Breast epithelium (tissue), 4 donors: Measurements from ENCODE around the gene DOCK3. TPM values are rescaled to one million over a fixed set of nuclear protein-coding genes. Genes with fewer than 3 reads are reported as not detected.

Experiments used
- DNase-seq, 2 donors: peaks; one replicate each; pipeline ENCODE4 v3.0.0-alpha.2; 2019; ENCODE audit warnings: low spot score in 2 of 2
- H3K27ac ChIP-seq, 2 donors: fragments of 200-600 bp; sonication (generic) in 1 of 2; one replicate each; pipeline ENCODE4 v1.5.1; 2016 to 2019; ENCODE audit warnings: mild to moderate bottlenecking in 1 of 2
- H3K27me3 ChIP-seq, 2 donors: fragments of 200-600 bp; sonication (generic) in 1 of 2; one replicate each; pipeline versions ENCODE4 v1.5.1 to v1.6.0; 2017 to 2019; ENCODE audit warnings: control low read depth in 1 of 2, mild to moderate bottlenecking in 1 of 2
- H3K36me3 ChIP-seq: fragments of 200-600 bp; one replicate; pipeline ENCODE4 v1.5.1; 2019
- H3K4me1 ChIP-seq, 2 donors: fragments of 200-600 bp; sonication (generic); one replicate each; pipeline ENCODE4 v1.5.1; 2016 to 2019; ENCODE audit warnings: control low read depth in 1 of 2
- H3K4me3 ChIP-seq, 3 donors: fragments of 200-600 bp; sonication (generic); 1 replicate in 2 of 3; 2 replicates in 1 of 3; pipeline ENCODE4 v1.5.1; 2016 to 2019; ENCODE audit warnings: mild to moderate bottlenecking in 3 of 3, moderate library complexity in 2 of 3
- H3K9me3 ChIP-seq, 2 donors: fragments of 200-600 bp; sonication (generic) in 1 of 2; one replicate each; pipeline ENCODE4 v1.5.1; 2016 to 2019; ENCODE audit warnings: control low read depth in 1 of 2
- POLR2A ChIP-seq: fragments of 450-650 bp; IDR thresholded peaks from one replicate; pipeline ENCODE4 v1.6.1; 2016; ENCODE audit warnings: antibody characterized with exemption, mild to moderate bottlenecking, moderate library complexity
- POLR2AphosphoS5 ChIP-seq, 3 donors: sonication (generic); formaldehyde crosslinking; IDR thresholded peaks; one replicate each; pipeline ENCODE4 v1.6.1; 2017; ENCODE audit warnings: antibody characterized with exemption in 3 of 3
- intact Hi-C: fragments of 100-400 bp; cut with DNase I; formaldehyde crosslinking; loops from one replicate; pipeline ENCODE4 v1.15.1; 2023; ENCODE audit warnings: low total_unique reads
- total RNA-seq, 3 donors: library from RNA; depleted of rRNA; stranded (reverse); fragments of >200 nt; gene quantifications; one replicate each; pipeline ENCODE4 v1.1.0, GENCODE V29; 2016
- TF ChIP-seq, protein P1 (sequence below), 3 donors: fragments of 450-650 bp; IDR thresholded peaks; one replicate each; pipeline ENCODE4 v1.5.1; 2016 to 2017; ENCODE audit warnings: antibody characterized with exemption in 3 of 3, mild to moderate bottlenecking in 3 of 3, moderate library complexity in 3 of 3

The DOCK3 gene
- total RNA-seq, 3 donors from 2014 or later = 0.64 to 0.73 (median 0.66) TPM

GRCh38 chr3:50734985-50735384 is 60.3 kb downstream of the DOCK3 start:
- no peak overlapping the region for H3K27ac ChIP-seq
- no peaks in the 10 kb centered on the region for H3K27me3 ChIP-seq
- H3K4me1 ChIP-seq = no peaks in the 10 kb centered on the region
- no peak overlapping the region for H3K4me3 ChIP-seq
- intact Hi-C loops = no loop called here
- H3K9me3 ChIP-seq = peaks cover 0 to 16% of the 10 kb centered on the region in 2 donors
- no peak for DNase-seq
- TF ChIP-seq POLR2A = no peak
- TF ChIP-seq, protein P1, sequence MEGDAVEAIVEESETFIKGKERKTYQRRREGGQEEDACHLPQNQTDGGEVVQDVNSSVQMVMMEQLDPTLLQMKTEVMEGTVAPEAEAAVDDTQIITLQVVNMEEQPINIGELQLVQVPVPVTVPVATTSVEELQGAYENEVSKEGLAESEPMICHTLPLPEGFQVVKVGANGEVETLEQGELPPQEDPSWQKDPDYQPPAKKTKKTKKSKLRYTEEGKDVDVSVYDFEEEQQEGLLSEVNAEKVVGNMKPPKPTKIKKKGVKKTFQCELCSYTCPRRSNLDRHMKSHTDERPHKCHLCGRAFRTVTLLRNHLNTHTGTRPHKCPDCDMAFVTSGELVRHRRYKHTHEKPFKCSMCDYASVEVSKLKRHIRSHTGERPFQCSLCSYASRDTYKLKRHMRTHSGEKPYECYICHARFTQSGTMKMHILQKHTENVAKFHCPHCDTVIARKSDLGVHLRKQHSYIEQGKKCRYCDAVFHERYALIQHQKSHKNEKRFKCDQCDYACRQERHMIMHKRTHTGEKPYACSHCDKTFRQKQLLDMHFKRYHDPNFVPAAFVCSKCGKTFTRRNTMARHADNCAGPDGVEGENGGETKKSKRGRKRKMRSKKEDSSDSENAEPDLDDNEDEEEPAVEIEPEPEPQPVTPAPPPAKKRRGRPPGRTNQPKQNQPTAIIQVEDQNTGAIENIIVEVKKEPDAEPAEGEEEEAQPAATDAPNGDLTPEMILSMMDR (IDR thresholded peaks at IDR 0.05) = no peak
- no peak for TF ChIP-seq POLR2AphosphoS5 (IDR thresholded peaks at IDR 0.05)
- H3K36me3 ChIP-seq = no peaks in the 10 kb centered on the region

- H3K27ac ChIP-seq = no peak overlapping the region
- no peaks in the 10 kb centered on the region for H3K4me1 ChIP-seq
- H3K4me3 ChIP-seq = no peak overlapping the region
- TF ChIP-seq POLR2AphosphoS5 (IDR thresholded peaks at IDR 0.05) (no peak), POLR2A (no peak)
- TF ChIP-seq, protein P1 (IDR thresholded peaks at IDR 0.05) = no peak
- H3K27me3 ChIP-seq = no peaks in the 10 kb centered on the region
- intact Hi-C loops = no loop called here
- DNase-seq = no peak
- H3K36me3 ChIP-seq = no peaks in the 10 kb centered on the region
- H3K9me3 ChIP-seq = peaks cover 0 to 16% of the 10 kb centered on the region in 2 donors
Observed at GRCh38 chr3:50737193-50737905, 62.6 kb downstream of the DOCK3 start.

DNA sequence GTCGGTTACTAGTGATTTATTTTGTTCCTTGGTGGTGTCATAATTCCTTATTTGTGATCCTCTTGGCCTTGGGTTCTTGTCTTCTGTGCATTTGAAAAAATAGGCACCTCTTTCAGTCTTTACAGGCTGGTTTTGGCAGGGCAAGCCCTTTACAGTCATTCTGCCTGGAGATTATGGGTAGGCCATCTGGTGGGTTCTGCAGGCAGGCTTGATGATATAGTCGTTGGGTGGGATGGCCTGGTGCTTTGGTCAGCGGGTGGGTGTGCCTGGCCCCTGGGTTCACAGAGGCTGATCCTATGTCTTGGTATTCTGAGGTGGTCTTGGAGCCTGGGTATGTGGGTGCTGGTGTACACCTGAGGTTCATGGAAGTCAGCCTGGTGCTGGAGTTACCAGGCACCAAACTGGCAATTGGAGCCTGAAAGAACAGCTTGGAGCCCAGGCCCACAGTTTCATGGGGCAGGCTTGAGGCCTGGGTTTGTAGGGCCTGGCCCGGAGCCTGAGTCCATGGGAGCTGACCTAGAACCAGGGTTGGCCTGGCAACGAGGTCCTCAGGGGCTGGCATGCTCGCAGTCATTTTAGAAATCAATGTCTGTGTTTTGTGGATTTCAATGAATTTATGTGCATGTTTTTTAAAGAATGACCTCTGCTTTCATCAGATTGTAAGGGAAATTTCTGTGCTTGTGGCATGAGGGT is 63.3 kb downstream of the DOCK3 start:
- intact Hi-C loops = no loop called here
- Histone ChIP-seq H3K27ac (no peak overlapping the region), H3K4me1 (no peaks in the 10 kb centered on the region), H3K27me3 (no peaks in the 10 kb centered on the region), H3K9me3 (peaks cover 0 to 16% of the 10 kb centered on the region in 2 donors), H3K36me3 (no peaks in the 10 kb centered on the region), H3K4me3 (no peak overlapping the region)
- no peak for TF ChIP-seq POLR2AphosphoS5 (IDR thresholded peaks at IDR 0.05)
- TF ChIP-seq, protein P1 (IDR thresholded peaks at IDR 0.05) = no peak
- TF ChIP-seq POLR2A = no peak
- no peak for DNase-seq

GRCh38 chr3:50743643-50744042 is 68.9 kb downstream of the DOCK3 start:
- TF ChIP-seq, protein P1 (IDR thresholded peaks at IDR 0.05) = no peak
- TF ChIP-seq POLR2AphosphoS5 (IDR thresholded peaks at IDR 0.05) (no peak), POLR2A (no peak)
- Histone ChIP-seq H3K36me3 (no peaks in the 10 kb centered on the region), H3K27ac (no peak overlapping the region), H3K9me3 (no peaks in the 10 kb centered on the region), H3K4me3 (no peak overlapping the region), H3K4me1 (no peaks in the 10 kb centered on the region), H3K27me3 (no peaks in the 10 kb centered on the region)
- no peak for DNase-seq
- intact Hi-C loops = no loop called here

DNA sequence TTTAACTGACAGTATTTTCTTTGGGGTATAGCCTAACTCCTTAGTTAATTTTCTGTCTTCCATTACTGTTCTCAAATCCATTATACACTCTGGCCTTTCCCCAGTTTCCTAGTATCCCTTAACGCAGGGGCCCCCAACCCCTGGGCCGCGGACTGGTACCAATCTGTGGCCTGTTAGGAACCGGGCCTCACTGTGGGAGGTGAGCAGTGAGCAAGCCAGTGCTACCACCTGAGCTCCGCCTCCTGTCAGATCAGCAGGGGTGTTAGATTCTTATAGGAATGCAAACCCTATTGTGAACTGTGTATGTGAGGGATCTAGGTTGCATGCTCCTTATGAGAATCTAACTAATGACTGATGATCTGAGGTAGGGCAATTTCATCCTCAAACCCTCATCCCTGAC is 75.1 kb downstream of the DOCK3 start:
- Histone ChIP-seq H3K9me3 (peaks cover 4 to 7% of the 10 kb centered on the region in 2 donors), H3K4me1 (no peaks in the 10 kb centered on the region), H3K27ac (no peak overlapping the region), H3K4me3 (no peak overlapping the region), H3K36me3 (no peaks in the 10 kb centered on the region), H3K27me3 (no peaks in the 10 kb centered on the region)
- intact Hi-C loops = no loop called here
- no peak for DNase-seq
- TF ChIP-seq POLR2AphosphoS5 (IDR thresholded peaks at IDR 0.05) (no peak), POLR2A (no peak)
- TF ChIP-seq, protein P1 (IDR thresholded peaks at IDR 0.05) = no peak
